Activated CD8-positive, alpha-beta T cell treated with anti-CD3 and anti-CD28 coated beads, Interleukin-2, amount 10 ng/mL, durations not matched to agents 7 days and 5 days (primary cell): ENCODE results near the gene BIN1. TPM values are rescaled to one million over a fixed set of nuclear protein-coding genes. Genes with fewer than 3 reads are reported as not detected.

Experiments
- ATAC-seq: fragments of 150-1000 bp; cut with Tn5 transposase; one replicate; pipeline ENCODE4 v1.10.0; 2021; ENCODE audit warnings: moderate library complexity
- CTCF ChIA-PET: fragments of 350-600 bp; sonication (Branson Sonifier 250); formaldehyde crosslinking; loops from one replicate; lab custom pipeline; 2021; ENCODE audit warnings: antibody characterized with exemption; lab: Charles Lee
- POLR2A ChIA-PET: fragments of 350-600 bp; sonication (Branson Sonifier 250); formaldehyde crosslinking; loops from one replicate; lab custom pipeline; 2021; ENCODE audit warnings: antibody characterized with exemption; lab: Charles Lee
- DNase-seq: peaks from one replicate; pipeline ENCODE4 v3.0.0-alpha.2; 2020
- H3K27ac Mint-ChIP-seq: one replicate; pipeline ENCODE4 v1.8.0; 2021; ENCODE audit warnings: mild to moderate bottlenecking, mixed read lengths
- H3K27me3 Mint-ChIP-seq: one replicate; pipeline ENCODE4 v1.8.0; 2021; ENCODE audit warnings: low read depth, mixed read lengths
- H3K36me3 Mint-ChIP-seq: one replicate; pipeline ENCODE4 v1.8.0; 2021; ENCODE audit warnings: low read depth, mixed read lengths
- H3K4me1 Mint-ChIP-seq: one replicate; pipeline ENCODE4 v1.8.0; 2021; ENCODE audit warnings: low read depth, mixed read lengths
- H3K4me3 Mint-ChIP-seq: one replicate; pipeline ENCODE4 v1.8.0; 2021; ENCODE audit warnings: mild to moderate bottlenecking, mixed read lengths
- H3K9me3 Mint-ChIP-seq: one replicate; pipeline ENCODE4 v1.8.0; 2022; ENCODE audit warnings: mixed read lengths; ENCODE audit not compliant: insufficient read depth
- total RNA-seq, 2 experiments: library from RNA; stranded (reverse); gene quantifications; one replicate each; pipeline ENCODE4 v1.2.3, GENCODE V29; 2021

Gene BIN1
- total RNA-seq, 2 experiments from 2014 or later: 125 to 127 TPM

DNA sequence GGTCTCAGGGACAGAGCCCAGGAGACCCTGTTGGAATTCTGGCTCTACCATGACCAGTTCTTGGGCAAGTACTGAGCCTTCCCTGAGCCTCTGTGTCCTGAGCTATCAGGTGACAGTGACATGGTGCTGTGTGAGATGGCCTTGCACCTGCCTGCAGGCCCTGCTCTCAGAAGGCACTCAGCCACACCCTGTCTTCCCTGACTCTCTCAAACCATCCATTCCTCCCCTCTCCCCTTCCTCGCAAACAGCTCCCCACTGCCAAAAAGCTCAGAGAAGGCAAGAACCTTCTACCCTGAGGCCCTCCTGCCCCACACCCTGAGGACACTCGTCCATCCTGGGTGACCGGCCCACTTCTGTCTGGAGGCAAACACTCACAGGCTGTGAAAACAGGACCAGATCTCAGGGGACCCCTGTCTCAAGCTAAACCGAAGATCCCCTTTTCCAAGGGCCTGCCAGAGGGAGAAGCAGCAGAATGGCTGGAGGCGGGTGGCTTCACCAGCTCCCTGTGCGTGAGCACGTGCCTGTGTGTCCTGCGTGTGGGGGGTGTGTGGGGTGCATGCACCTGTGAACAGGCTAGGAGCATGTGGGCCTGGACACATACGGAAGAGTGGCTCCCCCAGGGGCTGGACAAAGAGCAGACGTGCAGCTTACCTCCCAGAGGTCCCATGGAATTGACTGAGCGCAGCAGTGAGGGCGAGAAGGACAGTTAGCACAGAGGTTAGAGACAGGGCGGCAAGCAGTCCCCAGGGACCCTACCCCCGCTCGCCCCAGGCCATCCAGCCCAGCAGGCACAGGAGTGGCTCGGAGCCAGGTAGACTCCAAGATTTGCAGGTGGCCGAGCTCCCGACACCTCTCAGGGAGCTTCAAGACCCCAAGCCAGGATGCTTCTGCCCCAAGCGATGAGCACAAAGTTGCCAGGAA lies 53.9 kb downstream of the BIN1 start:
- Mint-ChIP-seq H3K9me3 (no peaks in the 10 kb centered on the region), H3K4me1 (peaks cover 2% of the 10 kb centered on the region), H3K27ac (peak overlapping the region; percentile 70), H3K4me3 (no peak overlapping the region), H3K36me3 (peaks cover 10% of the 10 kb centered on the region), H3K27me3 (no peaks in the 10 kb centered on the region)
- DNase-seq (no peak), ATAC-seq (no peak)
- POLR2A ChIA-PET: no interaction called here
- CTCF ChIA-PET: no interaction called here

DNA sequence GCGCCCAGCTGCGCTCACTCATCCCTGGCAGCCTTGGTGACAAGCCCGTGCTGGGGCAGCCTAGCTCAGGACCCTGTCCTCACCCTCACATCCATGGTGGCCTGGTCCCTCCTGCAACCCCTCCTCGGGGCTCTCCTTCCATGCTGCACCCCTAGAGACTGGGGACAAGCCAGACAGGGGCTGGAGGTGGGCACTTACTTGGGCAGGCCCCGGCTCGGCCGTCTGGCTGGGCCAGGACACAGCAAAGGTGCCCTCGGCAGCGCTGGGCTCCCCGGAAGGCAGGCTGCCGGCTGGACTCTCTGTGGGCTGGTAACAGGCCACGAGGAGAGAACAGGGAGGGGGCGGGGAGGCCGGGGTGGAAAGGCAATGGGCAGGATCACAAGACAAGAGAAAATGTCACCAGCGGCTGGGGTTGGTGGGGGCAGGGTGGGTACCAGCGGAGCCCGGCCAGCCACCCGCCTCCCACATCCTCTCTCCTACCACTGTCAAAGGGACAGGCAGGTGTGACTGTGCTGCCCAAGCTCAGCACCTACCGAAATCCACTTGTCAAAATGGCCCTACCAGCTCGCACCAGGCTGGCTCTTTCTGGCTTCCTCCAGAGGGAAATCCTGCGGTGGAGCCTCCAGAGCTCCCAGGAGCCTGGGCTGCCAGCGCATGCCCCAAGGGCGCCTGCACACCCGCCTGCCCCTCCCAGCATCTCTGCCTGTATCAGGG lies 54.7 kb downstream of the BIN1 start:
- H3K9me3 Mint-ChIP-seq: no peaks in the 10 kb centered on the region
- no peak overlapping the region for H3K4me3 Mint-ChIP-seq
- no peaks in the 10 kb centered on the region for H3K27me3 Mint-ChIP-seq
- CTCF ChIA-PET: no interaction called here
- ATAC-seq (no peak), DNase-seq (no peak)
- H3K27ac Mint-ChIP-seq: peak overlapping the region; percentile 70
- POLR2A ChIA-PET: no interaction called here
- peaks cover 2% of the 10 kb centered on the region for H3K4me1 Mint-ChIP-seq
- H3K36me3 Mint-ChIP-seq: peaks cover 15% of the 10 kb centered on the region

DNA sequence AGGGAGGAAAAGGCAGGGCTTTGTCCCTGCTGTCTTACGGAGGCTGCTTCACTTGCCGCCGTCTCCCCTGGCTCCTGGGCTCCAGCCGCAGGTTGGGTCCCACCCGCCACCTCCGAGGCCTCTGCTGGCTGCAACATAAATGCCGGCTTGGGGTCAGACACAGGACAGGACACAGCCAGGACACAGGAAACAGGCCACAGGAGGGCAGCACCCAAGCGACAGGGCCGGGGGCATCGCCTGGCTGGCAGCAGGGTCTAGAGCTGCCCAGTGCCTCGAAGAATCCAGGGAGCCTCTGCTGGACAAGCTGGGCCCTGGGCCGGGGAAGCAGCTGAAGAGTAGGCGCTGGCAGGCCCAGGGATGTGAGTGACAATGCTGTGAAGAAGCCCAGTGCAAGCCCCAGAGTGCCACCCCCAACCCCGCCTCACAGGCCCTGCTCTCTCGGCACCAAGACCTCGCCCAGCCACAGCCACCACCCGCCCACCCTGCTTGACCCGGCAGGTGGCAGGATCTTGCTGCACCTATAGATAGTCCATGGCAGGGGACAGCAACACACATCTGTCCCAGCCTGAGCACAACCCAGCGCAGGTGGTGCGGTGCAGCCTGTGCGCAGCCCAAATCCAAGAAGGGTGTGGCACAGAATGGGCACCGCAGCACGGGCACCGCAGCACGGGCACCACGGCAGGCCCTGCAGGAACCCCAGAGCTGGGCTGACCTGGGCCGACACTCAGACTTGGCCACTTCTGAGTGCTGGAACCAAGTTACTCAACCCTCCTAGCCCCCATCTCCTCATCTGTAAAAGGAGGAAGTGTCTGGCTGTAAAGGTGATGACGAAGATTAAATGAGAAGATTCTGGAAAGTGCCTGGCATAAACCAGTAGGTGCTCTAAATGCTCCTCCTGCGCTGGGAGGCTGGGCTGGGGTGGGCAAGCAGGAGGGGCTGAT lies 55.6 kb downstream of the BIN1 start:
- no peak for ATAC-seq
- Mint-ChIP-seq H3K9me3 (no peaks in the 10 kb centered on the region), H3K27ac (no peak overlapping the region), H3K27me3 (no peaks in the 10 kb centered on the region), H3K4me1 (peaks cover 4% of the 10 kb centered on the region), H3K4me3 (no peak overlapping the region), H3K36me3 (peaks cover 19% of the 10 kb centered on the region)
- ChIA-PET CTCF (interaction anchor here (2.0 kb wide), 1 partner anchor 79 kb away, joined by 7 read pairs; no protein-coding TSS in a partner anchor), POLR2A (no interaction called here)
- no peak for DNase-seq

DNA sequence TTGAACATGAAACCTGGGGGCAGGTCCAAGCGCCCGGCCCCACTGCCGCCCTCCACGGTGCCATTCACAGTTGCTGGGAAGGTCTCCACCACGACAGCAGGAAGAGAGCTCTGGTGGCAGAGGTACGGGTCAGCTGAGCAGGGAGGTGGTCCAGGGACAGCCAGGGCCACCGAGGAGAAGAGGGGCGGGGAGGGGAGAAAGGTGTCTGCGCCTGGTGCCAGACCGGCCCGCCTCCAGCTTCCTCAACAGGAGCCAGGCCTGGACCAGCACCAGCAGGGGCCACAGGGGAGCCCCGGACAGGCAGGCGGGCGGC lies 56.2 kb downstream of the BIN1 start:
- peak overlapping the region; percentile 15 for H3K27ac Mint-ChIP-seq
- POLR2A ChIA-PET: no interaction called here
- no peak overlapping the region for H3K4me3 Mint-ChIP-seq
- no peaks in the 10 kb centered on the region for H3K9me3 Mint-ChIP-seq
- peaks cover 15% of the 10 kb centered on the region for H3K36me3 Mint-ChIP-seq
- H3K4me1 Mint-ChIP-seq: peaks cover 4% of the 10 kb centered on the region
- DNase-seq: no peak
- ATAC-seq: no peak
- CTCF ChIA-PET: interaction anchor here (0.6 to 2.0 kb wide), 4 partner anchors 17 to 329 kb away, joined by 3 to 7 read pairs (median 4); no protein-coding TSS in a partner anchor
- H3K27me3 Mint-ChIP-seq: no peaks in the 10 kb centered on the region

DNA sequence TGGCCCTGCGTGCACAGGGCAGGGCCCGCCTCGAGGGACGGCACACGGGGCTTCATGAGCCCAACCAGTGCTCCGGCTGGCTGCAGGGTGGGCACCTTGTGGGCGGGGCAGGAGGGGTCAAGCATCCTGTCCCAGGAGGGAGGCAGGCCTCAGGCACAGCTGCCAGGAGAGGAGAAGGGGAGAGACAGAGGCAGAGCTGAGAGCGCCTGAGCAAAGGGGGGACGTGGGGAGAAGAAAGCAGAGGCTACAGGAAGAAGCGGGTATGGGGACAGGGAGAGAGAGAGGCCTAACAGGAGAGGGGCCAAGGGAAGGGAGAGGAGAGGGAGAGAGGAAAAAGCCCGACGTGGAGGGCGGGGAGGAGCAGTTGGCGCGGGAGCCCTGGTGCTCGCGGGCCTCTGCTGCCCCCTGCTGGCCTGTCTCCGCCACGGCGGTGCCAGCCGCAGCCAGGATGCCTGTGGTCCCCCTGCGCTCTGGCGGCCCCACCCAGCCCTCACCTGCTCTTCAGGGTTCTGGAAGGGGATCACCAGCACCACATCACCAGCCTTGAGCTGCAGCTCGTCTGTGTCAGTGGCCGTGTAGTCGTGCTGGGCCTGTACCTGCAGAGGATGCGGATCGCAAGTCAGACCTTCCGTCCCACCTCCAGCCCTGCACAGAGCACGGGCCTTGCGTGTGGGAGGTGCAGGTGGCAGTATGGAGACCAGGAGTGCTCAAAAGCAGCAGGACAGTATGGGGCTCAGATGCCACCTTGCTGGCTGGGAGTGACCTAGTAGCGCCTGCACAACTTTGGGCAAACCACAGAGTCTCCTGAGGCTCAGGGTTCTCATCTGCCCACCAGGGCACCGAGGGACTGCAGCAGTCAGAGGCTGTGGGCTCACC lies 56.8 kb downstream of the BIN1 start:
- DNase-seq (peak; percentile 71), ATAC-seq (peak; percentile 80)
- Mint-ChIP-seq H3K4me3 (no peak overlapping the region), H3K27ac (peak overlapping the region; percentile 43), H3K4me1 (peaks cover 4% of the 10 kb centered on the region), H3K9me3 (no peaks in the 10 kb centered on the region), H3K27me3 (no peaks in the 10 kb centered on the region), H3K36me3 (peaks cover 15% of the 10 kb centered on the region)
- ChIA-PET CTCF (interaction anchor here (0.5 to 2.0 kb wide), 6 partner anchors 14 to 1489 kb away, joined by 3 to 7 read pairs (median 3); no protein-coding TSS in a partner anchor), POLR2A (no interaction called here)

DNA sequence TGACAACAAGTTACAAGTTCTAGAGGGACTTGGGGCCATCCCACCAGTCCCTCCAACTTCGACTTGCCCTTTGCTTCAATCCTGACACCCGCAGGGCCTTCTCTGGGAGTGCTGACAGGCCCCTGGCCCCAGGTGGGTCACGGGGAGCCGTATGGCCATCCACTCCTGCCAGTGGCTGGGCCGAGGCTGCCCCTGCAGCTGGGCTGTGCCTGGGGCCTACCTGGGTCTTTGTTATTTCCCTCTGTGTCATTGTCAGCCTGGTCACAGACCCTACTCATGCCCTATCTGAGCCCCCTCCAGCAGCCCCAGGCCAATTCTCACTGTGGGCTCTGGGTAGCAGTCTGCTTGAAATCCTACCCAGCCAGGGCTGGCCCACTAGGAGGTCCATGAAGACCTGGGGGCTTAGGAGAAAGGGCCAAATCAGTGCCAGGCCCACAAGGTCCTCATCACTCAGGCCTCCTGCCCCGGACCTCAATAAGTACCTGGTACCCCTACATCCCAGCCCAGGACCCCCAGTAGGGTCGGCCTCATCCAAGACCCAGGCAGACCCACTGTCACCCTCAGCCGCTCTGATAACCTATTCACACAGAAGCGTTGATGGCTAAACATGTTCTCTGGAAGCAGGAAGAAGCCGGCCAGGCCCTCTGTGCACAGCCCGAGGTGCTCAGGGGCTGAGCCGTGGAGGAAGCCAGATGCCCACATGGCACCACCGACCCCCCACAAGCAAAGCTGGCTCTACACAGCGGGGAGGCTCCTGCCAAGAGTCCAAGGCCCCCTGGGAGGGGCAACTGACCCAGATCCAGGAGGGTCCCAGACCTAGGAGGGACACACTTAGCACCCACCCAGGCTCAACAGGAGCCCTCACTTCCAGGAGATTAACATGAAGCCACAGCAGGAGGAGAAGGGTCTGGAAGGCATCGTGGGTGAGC lies 57.7 kb downstream of the BIN1 start:
- H3K9me3 Mint-ChIP-seq: no peaks in the 10 kb centered on the region
- H3K4me1 Mint-ChIP-seq: peaks cover 4% of the 10 kb centered on the region
- H3K4me3 Mint-ChIP-seq: no peak overlapping the region
- peaks cover 15% of the 10 kb centered on the region for H3K36me3 Mint-ChIP-seq
- no peak for ATAC-seq
- ChIA-PET CTCF (interaction anchor here (0.5 to 2.0 kb wide), 3 partner anchors 13 to 1490 kb away, joined by 3 to 7 read pairs (median 3); no protein-coding TSS in a partner anchor), POLR2A (no interaction called here)
- DNase-seq: no peak
- no peak overlapping the region for H3K27ac Mint-ChIP-seq
- H3K27me3 Mint-ChIP-seq: no peaks in the 10 kb centered on the region

DNA sequence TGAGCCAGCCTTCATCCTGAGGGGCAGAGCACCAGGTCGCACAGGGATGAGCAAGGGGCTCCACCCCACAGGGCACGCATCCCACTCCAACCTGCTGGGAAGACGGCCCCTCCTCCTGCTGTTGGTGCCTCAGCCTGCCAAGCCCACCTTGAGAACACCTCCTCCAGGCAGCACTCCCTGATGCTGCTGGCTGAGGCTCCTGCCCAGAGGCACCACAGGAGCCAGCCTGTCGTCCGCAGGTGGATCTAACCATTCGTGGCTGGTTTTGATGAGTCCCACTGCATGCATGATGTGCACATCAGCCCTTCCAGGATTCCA lies 58.4 kb downstream of the BIN1 start:
- CTCF ChIA-PET: no interaction called here

DNA sequence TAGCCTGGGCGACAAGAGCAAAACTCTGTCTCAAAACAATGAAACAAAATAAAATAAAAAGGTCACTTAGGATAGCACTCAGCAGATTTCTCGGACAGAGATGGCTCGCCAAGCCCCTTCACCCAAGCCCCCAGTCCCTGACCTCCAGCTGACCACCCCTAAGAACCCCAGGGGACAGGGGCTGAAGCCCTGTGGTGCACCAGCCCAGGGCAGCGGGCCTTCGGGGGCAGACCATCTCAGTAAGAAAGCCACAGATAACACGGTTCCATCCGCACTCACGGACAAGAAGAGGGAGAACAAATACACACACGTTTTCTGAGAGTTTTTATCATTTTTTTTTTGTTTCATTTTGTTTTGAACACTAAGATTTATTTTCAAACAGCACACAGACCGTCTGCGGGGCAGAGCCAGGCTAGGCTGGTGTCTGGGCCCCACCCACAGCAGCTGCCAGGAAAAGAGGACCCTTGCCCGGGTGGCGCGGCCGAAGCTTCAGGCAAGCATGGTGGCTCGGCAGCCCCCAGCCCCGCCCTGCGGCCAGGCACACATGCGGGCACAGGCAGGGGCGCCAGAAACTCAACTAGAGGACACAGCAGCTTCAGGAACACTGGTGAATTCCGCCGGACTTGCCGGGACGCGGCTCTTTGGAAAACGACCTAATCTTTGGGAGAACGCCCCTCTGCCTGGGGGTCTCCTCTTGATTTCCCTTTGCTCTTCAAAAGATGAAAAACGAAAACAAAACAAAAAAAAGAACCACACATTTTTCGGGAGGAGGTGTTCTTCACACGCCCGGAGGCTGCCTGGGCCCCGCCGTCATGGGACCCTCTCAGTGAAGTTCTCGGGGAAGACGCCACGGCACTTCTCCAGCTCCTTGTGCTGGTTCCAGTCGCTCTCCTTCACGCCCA lies 59.0 kb downstream of the BIN1 start:
- H3K4me1 Mint-ChIP-seq: peaks cover 4% of the 10 kb centered on the region
- DNase-seq (no peak), ATAC-seq (no peak)
- H3K27me3 Mint-ChIP-seq: no peaks in the 10 kb centered on the region
- H3K27ac Mint-ChIP-seq: no peak overlapping the region
- ChIA-PET CTCF (no interaction called here), POLR2A (no interaction called here)
- no peaks in the 10 kb centered on the region for H3K9me3 Mint-ChIP-seq
- H3K36me3 Mint-ChIP-seq: peaks cover 15% of the 10 kb centered on the region
- H3K4me3 Mint-ChIP-seq: no peak overlapping the region

More for the DNA sequence above, 58.4 kb downstream of the BIN1 start:
- DNase-seq (no peak), ATAC-seq (no peak)
- peaks cover 15% of the 10 kb centered on the region for H3K36me3 Mint-ChIP-seq
- no peak overlapping the region for H3K4me3 Mint-ChIP-seq
- POLR2A ChIA-PET: no interaction called here
- no peaks in the 10 kb centered on the region for H3K9me3 Mint-ChIP-seq
- H3K27me3 Mint-ChIP-seq: no peaks in the 10 kb centered on the region
- no peak overlapping the region for H3K27ac Mint-ChIP-seq
- peaks cover 4% of the 10 kb centered on the region for H3K4me1 Mint-ChIP-seq

DNA sequence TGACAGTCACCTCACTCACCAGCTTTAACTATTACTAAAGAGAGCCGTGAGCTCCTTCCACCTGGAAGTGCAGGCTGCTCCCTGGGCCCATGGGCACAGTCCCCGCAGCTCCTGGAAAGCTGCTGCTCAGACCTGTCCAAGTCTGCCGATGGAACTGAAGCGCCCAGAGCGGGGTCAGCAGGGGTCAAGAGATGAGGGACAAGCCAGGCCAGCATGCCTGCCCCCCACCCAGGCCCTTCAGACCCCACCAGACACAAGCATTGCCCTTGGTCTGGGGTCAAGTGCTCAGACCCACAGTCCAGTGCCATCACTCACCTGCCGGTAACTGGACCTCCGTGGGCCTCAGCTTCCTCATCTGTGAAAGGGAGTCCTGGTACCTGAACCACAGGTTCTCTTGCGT lies 59.9 kb downstream of the BIN1 start:
- no peak for DNase-seq
- no peak overlapping the region for H3K4me3 Mint-ChIP-seq
- H3K36me3 Mint-ChIP-seq: peaks cover 15% of the 10 kb centered on the region
- H3K9me3 Mint-ChIP-seq: no peaks in the 10 kb centered on the region
- H3K27me3 Mint-ChIP-seq: no peaks in the 10 kb centered on the region
- no peak overlapping the region for H3K27ac Mint-ChIP-seq
- peaks cover 4% of the 10 kb centered on the region for H3K4me1 Mint-ChIP-seq
- ChIA-PET CTCF (no interaction called here), POLR2A (no interaction called here)
- ATAC-seq: no peak
